ENCODE results near the gene RALGAPA1.
"Not testable (repeated sequence)": the region's sequence is repeated elsewhere in the genome, so short reads cannot be mapped to it uniquely, and the experiment has no call there.

RALGAPA1 gene

GRCh38 chr14:35696575-35696974 lies 112.5 kb downstream of the RALGAPA1 start:
- no peak for DNase-seq (ENCODE audit: low spot score)

- DNase-seq (ENCODE audit: low spot score), result no peak
Observed at GRCh38 chr14:35696119-35696518, 113.0 kb downstream of the RALGAPA1 start.

GRCh38 chr14:35695647-35696046 lies 113.4 kb downstream of the RALGAPA1 start:
- peak; percentile 15 for DNase-seq (ENCODE audit: low spot score)

GRCh38 chr14:35695072-35695471 lies 114.0 kb downstream of the RALGAPA1 start:
- DNase-seq (ENCODE audit: low spot score), result no peak

GRCh38 chr14:35689000-35689460 lies 120.1 kb downstream of the RALGAPA1 start:
- DNase-seq (ENCODE audit: low spot score), result peak; percentile 71

GRCh38 chr14:35688126-35688826 lies 120.8 kb downstream of the RALGAPA1 start:
- no peak for DNase-seq (ENCODE audit: low spot score)

GRCh38 chr14:35687335-35687939 lies 121.7 kb downstream of the RALGAPA1 start:
- DNase-seq (ENCODE audit: low spot score), result peak; percentile 60

GRCh38 chr14:35683688-35684087 lies 125.4 kb downstream of the RALGAPA1 start:
- not testable (repeated sequence) for DNase-seq (ENCODE audit: low spot score)

GRCh38 chr14:35682802-35683201 lies 126.3 kb downstream of the RALGAPA1 start:
- no peak for DNase-seq (ENCODE audit: low spot score)

- no peak for DNase-seq (ENCODE audit: low spot score)
Observed at GRCh38 chr14:35678403-35679028, 130.6 kb downstream of the RALGAPA1 start.

- no peak for DNase-seq (ENCODE audit: low spot score)
Observed at GRCh38 chr14:35669782-35670181, 139.3 kb downstream of the RALGAPA1 start.

GRCh38 chr14:35666429-35667043 lies 142.6 kb downstream of the RALGAPA1 start:
- no peak for DNase-seq (ENCODE audit: low spot score)

GRCh38 chr14:35661875-35662274 lies 147.2 kb downstream of the RALGAPA1 start:
- no peak for DNase-seq (ENCODE audit: low spot score)

GRCh38 chr14:35653045-35653444 lies 156.1 kb downstream of the RALGAPA1 start:
- DNase-seq (ENCODE audit: low spot score), result no peak

GRCh38 chr14:35643513-35643912 lies 165.6 kb downstream of the RALGAPA1 start:
- DNase-seq (ENCODE audit: low spot score), result no peak

GRCh38 chr14:35637851-35638250 lies 171.2 kb downstream of the RALGAPA1 start:
- no peak for DNase-seq (ENCODE audit: low spot score)

GRCh38 chr14:35637269-35637668 lies 171.8 kb downstream of the RALGAPA1 start:
- DNase-seq (ENCODE audit: low spot score), result no peak

- no peak for DNase-seq (ENCODE audit: low spot score)
Observed at GRCh38 chr14:35632676-35633075, 176.4 kb downstream of the RALGAPA1 start.

GRCh38 chr14:35632271-35632670 lies 176.8 kb downstream of the RALGAPA1 start:
- no peak for DNase-seq (ENCODE audit: low spot score)

- no peak for DNase-seq (ENCODE audit: low spot score)
Observed at GRCh38 chr14:35631071-35631805, 177.9 kb downstream of the RALGAPA1 start.

GRCh38 chr14:35628989-35629388 lies 180.1 kb downstream of the RALGAPA1 start:
- no peak for DNase-seq (ENCODE audit: low spot score)

- not testable (repeated sequence) for DNase-seq (ENCODE audit: low spot score)
Observed at GRCh38 chr14:35626947-35627346, 182.1 kb downstream of the RALGAPA1 start.
